ENCODE data around the gene ADGRE2.
"Not testable (repeated sequence)": the region's sequence is repeated elsewhere in the genome, so short reads cannot be mapped to it uniquely, and the experiment has no call there.

Gene ADGRE2

DNA sequence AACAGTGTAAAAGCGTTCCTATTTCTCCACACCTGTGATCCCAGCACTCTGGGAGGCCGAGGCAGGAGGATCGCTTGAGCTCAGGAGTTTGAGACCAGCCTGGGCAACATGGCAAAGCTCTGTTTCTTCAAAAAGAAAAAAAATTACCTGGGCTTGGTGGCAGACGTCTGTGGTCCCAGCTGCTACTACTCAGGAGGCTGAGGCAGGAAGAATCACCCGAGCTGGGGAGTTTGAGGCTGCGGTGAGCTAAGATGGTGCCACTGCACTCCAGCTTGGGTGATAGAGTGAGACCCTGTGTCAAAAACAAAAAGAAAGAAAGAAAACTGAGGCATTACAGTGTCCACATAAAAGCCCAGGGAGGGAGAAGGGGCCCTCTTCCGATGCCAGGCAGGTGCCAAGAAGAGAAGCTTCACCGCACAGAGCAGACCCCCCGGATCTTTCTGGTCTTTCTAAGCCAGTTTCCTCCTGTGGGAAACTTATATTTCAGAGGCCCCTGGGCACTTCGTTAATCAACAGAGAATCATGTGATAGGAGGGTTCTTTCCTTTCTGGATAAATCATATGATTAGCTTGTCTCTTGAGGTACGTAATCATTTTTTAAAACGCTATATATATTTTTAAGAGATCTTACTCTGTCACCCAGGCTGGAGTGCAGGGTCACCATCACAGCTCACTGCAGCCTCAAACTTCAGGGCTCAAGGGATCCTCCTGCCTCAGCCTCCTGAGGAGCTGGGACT lies at the start of gene ADGRE2:
ADGRE2 (minus strand) TSS at position 451 of the 736 bp plus-strand sequence. CDS start 1,804 bp downstream, outside the sequence.
- H3K4me3 ChIP-seq (ENCODE audit: control insufficient read depth, low read depth, low read length); DNase-seq (ENCODE audit: low read depth): not testable (repeated sequence)

DNA sequence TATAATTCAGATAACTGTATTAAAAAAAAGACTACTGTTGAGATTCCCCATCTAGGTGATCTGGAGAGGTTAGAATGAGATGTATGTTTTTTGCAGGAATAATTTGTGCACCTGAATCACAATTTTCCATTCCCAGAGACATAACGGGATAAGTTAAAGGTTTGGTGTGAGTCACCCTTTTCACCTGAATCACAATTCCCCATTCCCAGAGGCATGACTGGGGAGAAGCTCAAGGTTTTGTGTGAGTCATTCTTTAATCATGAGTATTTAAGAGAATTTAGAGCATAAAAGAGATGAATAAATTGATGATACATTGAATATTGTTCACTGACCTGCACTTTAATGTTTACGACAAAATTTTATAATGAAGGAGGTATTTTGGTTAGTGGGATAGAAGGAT lies 47.6 kb upstream of the ADGRE2 start:
- H3K4me3 ChIP-seq (ENCODE audit: control insufficient read depth, low read depth, low read length): no peak overlapping the region
- TF ChIP-seq, protein P1, sequence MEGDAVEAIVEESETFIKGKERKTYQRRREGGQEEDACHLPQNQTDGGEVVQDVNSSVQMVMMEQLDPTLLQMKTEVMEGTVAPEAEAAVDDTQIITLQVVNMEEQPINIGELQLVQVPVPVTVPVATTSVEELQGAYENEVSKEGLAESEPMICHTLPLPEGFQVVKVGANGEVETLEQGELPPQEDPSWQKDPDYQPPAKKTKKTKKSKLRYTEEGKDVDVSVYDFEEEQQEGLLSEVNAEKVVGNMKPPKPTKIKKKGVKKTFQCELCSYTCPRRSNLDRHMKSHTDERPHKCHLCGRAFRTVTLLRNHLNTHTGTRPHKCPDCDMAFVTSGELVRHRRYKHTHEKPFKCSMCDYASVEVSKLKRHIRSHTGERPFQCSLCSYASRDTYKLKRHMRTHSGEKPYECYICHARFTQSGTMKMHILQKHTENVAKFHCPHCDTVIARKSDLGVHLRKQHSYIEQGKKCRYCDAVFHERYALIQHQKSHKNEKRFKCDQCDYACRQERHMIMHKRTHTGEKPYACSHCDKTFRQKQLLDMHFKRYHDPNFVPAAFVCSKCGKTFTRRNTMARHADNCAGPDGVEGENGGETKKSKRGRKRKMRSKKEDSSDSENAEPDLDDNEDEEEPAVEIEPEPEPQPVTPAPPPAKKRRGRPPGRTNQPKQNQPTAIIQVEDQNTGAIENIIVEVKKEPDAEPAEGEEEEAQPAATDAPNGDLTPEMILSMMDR (conservative IDR thresholded peaks at IDR 0.05; ENCODE audit: control insufficient read depth, insufficient read depth, low read depth, low read length): no peak
- no peak for DNase-seq (ENCODE audit: low read depth)

DNA sequence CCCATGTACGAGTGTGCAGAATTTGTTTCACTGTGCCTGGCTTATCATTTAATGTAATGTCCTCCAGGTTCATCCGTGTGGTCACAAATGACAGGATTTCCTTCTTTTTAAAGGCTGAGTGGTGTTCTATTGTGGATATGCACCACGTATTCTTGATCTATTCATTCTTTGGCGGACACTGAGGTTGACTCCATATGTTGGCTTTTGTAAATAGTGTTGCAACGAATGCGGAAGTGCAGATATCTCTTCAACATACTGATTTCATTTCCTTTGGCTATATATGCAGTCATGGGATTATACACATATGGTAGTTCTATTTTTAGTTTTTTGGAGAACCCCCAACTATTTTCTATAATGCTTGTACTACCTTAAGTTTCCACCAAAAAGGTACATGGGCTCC lies 43.6 kb upstream of the ADGRE2 start:
- TF ChIP-seq, protein P1 (conservative IDR thresholded peaks at IDR 0.05; ENCODE audit: control insufficient read depth, insufficient read depth, low read depth, low read length): no peak
- DNase-seq (ENCODE audit: low read depth): no peak

DNA sequence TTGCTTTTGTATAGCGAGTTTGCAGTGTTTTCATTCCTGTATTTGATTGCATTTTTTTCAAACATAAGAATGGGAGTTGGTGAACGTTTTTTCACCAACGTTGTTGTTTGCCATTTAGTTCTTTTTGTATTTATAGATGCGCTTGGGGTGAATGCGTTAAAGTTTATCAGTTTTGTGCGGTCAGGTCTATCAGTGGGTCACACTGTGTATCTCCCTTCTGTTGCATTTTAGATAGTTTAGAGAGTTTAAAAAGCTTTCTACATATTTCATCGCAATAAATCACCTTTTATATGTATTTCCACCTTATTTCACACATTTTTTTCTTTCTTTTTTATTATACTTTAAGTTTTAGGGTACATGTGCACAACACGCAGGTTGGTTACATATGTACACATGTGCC lies 40.2 kb upstream of the ADGRE2 start:
- TF ChIP-seq, protein P1 (conservative IDR thresholded peaks at IDR 0.05; ENCODE audit: control insufficient read depth, insufficient read depth, low read depth, low read length): no peak

More for the DNA sequence above, 43.6 kb upstream of the ADGRE2 start:
- no peak overlapping the region for H3K4me3 ChIP-seq (ENCODE audit: control insufficient read depth, low read depth, low read length)

DNA sequence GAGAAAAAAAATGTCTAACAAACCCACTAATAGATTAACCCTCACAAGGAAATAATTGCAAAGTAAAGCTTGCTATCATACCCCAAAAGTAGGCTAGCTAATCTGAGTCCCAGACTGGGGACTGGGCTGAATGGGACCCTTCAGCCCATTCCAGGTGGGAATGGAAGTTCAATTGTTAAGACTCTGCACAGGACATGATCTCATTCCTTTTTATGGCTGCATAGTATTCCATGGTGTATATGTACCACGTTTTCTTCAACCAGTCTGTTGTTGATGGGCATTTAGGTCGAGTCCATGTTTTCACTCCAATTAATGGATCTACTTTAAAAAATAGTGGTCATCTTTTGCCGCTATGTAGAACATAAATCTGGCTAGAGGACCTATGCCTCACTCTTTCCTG lies 38.7 kb upstream of the ADGRE2 start:
- no peak overlapping the region for H3K4me3 ChIP-seq (ENCODE audit: control insufficient read depth, low read depth, low read length)
- TF ChIP-seq, protein P1 (conservative IDR thresholded peaks at IDR 0.05; ENCODE audit: control insufficient read depth, insufficient read depth, low read depth, low read length): no peak
- no peak for DNase-seq (ENCODE audit: low read depth)

More for the DNA sequence above, 40.2 kb upstream of the ADGRE2 start:
- H3K4me3 ChIP-seq (ENCODE audit: control insufficient read depth, low read depth, low read length): no peak overlapping the region
- DNase-seq (ENCODE audit: low read depth): no peak

DNA sequence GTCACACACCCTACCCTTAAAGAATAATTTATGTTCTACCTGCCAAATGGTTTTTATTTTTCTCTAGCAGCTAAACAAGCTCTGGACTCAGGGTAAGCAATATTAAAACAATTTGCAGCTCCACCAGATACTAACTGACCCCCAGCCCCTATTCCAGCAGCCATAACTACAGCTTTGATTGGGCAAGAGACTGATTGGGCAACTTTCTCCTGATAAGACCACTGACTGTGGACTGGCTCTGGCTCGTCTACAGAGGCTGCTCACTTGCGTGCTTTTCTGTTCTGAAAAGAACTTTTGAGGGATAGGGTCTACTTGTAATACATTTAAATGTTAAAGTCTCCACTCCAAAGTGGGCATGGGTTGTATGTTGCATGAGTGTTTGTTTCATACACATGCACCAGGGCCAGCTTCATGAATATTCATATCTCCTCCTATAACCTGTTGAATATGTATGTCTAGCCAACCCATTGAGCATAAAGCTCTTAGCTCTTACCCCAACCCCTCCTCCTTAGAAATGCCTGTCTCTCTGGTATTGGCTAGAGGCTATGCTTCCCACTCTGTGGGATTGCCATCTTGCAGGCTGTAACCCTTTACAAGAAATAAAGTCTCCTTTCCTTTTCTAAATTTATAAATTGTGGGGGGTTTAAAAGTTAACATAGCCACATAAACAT lies 36.8 kb upstream of the ADGRE2 start:
- no peak for DNase-seq (ENCODE audit: low read depth)
- TF ChIP-seq, protein P1 (conservative IDR thresholded peaks at IDR 0.05; ENCODE audit: control insufficient read depth, insufficient read depth, low read depth, low read length): no peak
- no peak overlapping the region for H3K4me3 ChIP-seq (ENCODE audit: control insufficient read depth, low read depth, low read length)

DNA sequence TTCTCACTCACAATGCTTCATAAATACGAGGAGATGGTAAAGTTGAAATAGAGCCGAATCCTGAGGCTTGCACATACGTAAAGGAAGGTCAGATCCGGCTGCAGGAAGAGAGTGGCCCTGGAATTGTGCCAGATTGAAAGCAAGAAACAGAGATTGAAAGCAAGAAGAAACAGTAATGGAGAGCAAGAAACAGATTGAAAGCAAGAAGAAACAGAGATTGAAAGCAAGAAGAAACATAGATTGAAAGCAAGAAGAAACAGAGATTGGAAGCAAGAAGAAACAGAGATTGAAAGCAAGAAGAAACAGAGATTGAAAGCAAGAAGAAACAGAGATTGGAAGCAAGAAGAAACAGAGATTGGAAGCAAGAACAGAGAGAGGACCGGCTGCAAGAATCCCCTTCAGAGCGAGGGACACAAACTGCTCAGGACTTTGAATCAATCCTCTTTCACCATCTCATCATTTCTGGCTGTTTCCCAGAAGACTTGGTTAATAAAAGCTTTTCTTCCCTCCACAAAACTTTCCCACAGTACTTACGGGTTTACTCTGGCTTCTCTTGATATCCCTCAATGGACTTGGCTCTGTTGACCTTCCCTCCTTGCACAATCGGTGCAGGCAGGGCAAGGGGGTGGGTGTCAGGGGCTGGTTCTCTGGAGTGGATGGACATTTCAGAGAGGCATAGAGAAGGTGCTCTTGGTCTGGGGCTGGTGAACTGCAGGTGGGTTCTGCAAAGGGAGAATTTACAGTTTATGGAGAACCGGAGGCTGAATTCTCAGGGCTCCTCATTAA lies 31.1 kb upstream of the ADGRE2 start:
- H3K4me3 ChIP-seq (ENCODE audit: control insufficient read depth, low read depth, low read length): no peak overlapping the region
- no peak for DNase-seq (ENCODE audit: low read depth)
- TF ChIP-seq, protein P1 (conservative IDR thresholded peaks at IDR 0.05; ENCODE audit: control insufficient read depth, insufficient read depth, low read depth, low read length): no peak
